Measurements from ENCODE around the gene CGB5. TPM values are rescaled to one million over a fixed set of nuclear protein-coding genes. Genes with fewer than 3 reads are reported as not detected.
A peak's percentile ranks its signal among the peaks of the same experiment; 100 is the strongest.
"Not testable (repeated sequence)": the region's sequence is repeated elsewhere in the genome, so short reads cannot be mapped to it uniquely, and the experiment has no call there.

Gene CGB5
- polyA plus RNA-seq, 2 of the 4 experiments (the other 2 are of a cell fraction) = 0.23 to 0.53 TPM

DNA sequence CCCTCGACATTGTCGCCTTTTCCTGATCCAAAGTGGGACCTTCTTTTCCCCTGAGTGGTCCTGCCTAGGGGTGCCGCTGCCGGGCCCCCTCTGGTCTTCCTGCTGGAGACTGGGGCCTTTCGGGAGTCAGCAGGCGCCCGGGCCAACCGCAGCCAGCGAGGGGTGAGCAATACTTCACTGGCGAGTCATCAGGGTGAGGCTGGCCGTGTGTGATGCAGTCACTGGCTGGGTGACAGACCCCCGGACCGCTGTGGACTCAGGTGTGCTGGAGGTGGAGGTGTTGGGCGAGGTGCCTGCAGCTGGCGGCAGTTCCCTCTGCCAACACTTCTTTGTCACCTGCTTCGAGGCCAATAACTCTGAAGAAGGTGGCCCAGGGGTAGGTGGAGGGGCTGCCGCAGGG, 1.5 kb upstream of the CGB5 start:
- Histone ChIP-seq H3K4me3 (no peak overlapping the region), H3K4me1 (peaks cover 32% of the 10 kb centered on the region), H3K9me3 (no peaks in the 10 kb centered on the region), H3K27ac (peak overlapping the region; percentile 21 to 65; a peak in 4 of 6 replicates), H3K4me2 (peak overlapping the region; percentile 24; the same call in 2 of the 3 replicates)
- ATAC-seq (0 out of 6 replicates have a peak, but pooled peaks of 1 of the 2 experiments have one; percentile 20), DNase-seq (ENCODE audit: low read depth in 1 of 2, low spot score in 1 of 2) (peak in 1 of 2 experiments; percentile 35), FAIRE-seq (no peak)
- ChIA-PET CTCF (no interaction called here), POLR2A (no interaction called here)
- 38% methylated on average over 17 of the region's 17 CpGs for WGBS (ENCODE audit: missing lambda C conversion rate)
- TF ChIP-seq FOSL2 (IDR thresholded peaks at IDR 0.05) = no peak
- peak; percentile 31; the same call in 1 of the 2 replicates for TF ChIP-seq FOSL2 (CRISPR knock-in tag; IDR thresholded peaks at IDR 0.05)
- TF ChIP-seq RCOR1 (IDR thresholded peaks at IDR 0.05; ENCODE audit: low read depth, low read length) = no peak
- TF ChIP-seq EHMT2 (IDR thresholded peaks at IDR 0.05; ENCODE audit: low read depth) = no peak

DNA sequence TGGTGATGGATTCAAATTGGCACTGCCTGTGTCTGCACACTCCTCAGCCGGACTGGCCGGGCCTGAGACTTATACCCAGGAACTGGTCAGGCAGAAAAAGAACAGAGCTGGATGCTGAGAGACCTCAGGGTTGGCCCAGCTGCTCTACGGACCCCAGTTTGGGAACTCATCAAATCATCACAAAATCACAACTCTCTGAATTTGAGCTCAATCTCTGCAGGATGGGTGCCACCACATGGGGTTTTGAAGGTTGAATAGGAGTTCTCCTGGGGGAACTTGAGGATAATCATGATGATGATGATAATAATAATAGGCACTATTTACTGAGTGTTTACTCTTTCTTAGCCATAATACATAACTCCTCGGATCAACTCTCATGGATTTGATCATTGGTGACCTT, 982 bp upstream of the CGB5 start:
- 70% methylated on average over 1 of the region's 4 CpGs for WGBS (ENCODE audit: missing lambda C conversion rate)
- DNase-seq (ENCODE audit: low read depth in 1 of 2, low spot score in 1 of 2); FAIRE-seq; H3K4me3 ChIP-seq; CTCF ChIA-PET; POLR2A ChIA-PET; H3K9me3 ChIP-seq; ATAC-seq: not testable (repeated sequence)
- H3K4me2 ChIP-seq = peak overlapping the region; percentile 24; the same call in 1 of the 3 replicates
- H3K4me1 ChIP-seq = peaks cover 32% of the 10 kb centered on the region
- peak overlapping the region in 1 of 2 experiments; percentile 65; a peak in 3 of 6 replicates for H3K27ac ChIP-seq

DNA sequence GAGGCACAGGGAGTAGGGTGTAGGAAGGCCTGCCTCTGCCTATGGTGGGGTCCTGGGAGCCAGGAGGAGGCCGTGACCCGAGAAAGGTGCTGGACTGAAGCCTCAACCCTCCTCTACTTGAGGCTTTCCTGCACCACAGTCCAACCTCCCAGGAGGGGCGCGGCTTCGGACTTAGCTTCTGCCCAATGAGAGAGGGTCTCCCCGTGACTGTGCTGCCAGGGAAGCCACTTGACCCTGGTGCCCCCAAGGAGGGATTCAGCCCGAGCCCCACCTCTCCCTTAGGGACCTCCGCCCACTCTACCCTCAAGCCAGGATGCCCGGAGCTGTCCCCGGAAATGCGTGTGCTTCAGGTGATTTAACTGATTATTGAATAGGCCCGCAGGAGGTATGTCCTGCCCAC, 5.4 kb downstream of the CGB5 start, which contains the start of gene CGB8:
TSS of gene CGB8 (minus strand) at position 101 of the 400 bp plus-strand sequence. CDS start 372 bp downstream, outside the sequence.
- POLR2A ChIA-PET; H3K4me1 ChIP-seq; H3K9me3 ChIP-seq; H3K4me2 ChIP-seq; DNase-seq (ENCODE audit: low read depth in 1 of 2, low spot score in 1 of 2); FAIRE-seq; CTCF ChIA-PET; ATAC-seq; H3K4me3 ChIP-seq: not testable (repeated sequence)
- peak within 1 kb of the TSS in 1 of 2 experiments; percentile 41; a peak in 2 of 6 replicates for H3K27ac ChIP-seq
- 83% methylated on average over 12 of the region's 12 CpGs for WGBS (ENCODE audit: missing lambda C conversion rate)

DNA sequence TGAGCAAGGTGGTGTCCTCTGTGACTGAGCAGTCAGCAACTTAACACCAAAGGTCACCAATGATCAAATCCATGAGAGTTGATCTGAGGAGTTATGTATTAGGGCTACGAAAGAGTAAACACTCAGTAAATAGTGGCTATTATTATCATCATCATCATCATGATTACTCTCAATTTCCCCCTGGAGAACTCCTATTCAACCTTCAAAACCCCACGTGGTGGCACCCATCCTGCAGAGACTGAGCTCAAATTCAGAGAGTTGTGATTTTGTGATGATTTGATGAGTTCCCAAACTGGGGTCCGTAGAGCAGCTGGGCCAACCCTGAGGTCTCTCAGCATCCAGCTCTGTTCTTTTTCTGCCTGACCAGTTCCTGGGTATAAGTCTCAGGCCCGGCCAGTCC, 6.2 kb downstream of the CGB5 start:
- FAIRE-seq; POLR2A ChIA-PET; H3K4me1 ChIP-seq; ATAC-seq; DNase-seq (ENCODE audit: low read depth in 1 of 2, low spot score in 1 of 2); H3K9me3 ChIP-seq; H3K4me3 ChIP-seq; CTCF ChIA-PET: not testable (repeated sequence)
- 91% methylated on average over 3 of the region's 4 CpGs for WGBS (ENCODE audit: missing lambda C conversion rate)
- Histone ChIP-seq H3K27ac (peak overlapping the region in 1 of 2 experiments; percentile 85; a peak in 2 of 6 replicates), H3K4me2 (peak overlapping the region; percentile 57; the same call in 1 of the 3 replicates)

DNA sequence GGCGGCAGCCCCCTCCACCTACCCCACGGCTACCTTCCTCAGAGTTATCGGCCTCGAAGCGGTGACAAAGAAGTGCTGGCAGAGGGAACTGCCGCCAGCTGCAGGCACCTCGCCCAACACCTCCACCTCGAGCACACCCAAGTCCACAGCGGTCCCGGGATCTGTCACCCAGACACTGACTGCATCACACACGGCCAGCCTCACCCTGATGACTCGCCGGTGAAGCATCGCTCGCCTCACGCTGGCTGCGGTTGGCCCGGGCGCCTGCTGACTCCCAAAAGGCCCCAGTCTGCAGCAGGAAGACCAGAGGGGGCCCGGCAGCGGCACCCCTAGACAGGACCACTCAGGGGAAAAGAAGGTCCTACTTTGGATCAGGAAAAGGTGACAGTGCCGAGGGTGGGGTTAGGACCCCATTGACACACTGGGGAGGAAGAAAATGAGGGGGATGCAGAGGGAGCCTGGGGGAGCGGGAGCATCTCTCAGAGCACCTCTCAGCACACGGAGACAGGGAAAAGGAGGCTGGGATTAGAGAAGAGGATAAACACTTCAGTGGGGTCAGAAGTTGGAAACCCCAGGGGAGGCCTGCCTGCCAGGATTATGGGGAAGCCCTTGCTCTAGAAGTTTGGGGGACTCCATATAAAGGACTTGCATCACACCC, 6.9 kb downstream of the CGB5 start:
- POLR2A ChIA-PET; H3K9me3 ChIP-seq; FAIRE-seq; H3K4me3 ChIP-seq; H3K4me1 ChIP-seq; TF ChIP-seq FOSL2 (IDR thresholded peaks at IDR 0.05): not testable (repeated sequence)
- peak overlapping the region; percentile 57 for H3K4me2 ChIP-seq
- CTCF ChIA-PET = interaction anchor here (1.7 kb wide), 1 partner anchor 57 kb away, joined by 5 read pairs; the partner anchor contains the start of genes GYS1 and RUVBL2
- TF ChIP-seq, protein P1, sequence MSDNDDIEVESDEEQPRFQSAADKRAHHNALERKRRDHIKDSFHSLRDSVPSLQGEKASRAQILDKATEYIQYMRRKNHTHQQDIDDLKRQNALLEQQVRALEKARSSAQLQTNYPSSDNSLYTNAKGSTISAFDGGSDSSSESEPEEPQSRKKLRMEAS (IDR thresholded peaks at IDR 0.05) = peak; percentile 84
- TF ChIP-seq JUNB (IDR thresholded peaks at IDR 0.05) (peak; percentile 31; the same call in 1 of the 2 replicates), FOSL2 (CRISPR knock-in tag; IDR thresholded peaks at IDR 0.05) (peak; percentile 73)
- TF ChIP-seq, protein P2, sequence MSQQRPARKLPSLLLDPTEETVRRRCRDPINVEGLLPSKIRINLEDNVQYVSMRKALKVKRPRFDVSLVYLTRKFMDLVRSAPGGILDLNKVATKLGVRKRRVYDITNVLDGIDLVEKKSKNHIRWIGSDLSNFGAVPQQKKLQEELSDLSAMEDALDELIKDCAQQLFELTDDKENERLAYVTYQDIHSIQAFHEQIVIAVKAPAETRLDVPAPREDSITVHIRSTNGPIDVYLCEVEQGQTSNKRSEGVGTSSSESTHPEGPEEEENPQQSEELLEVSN (IDR thresholded peaks at IDR 0.05; ENCODE audit: borderline replicate concordance, low read depth) = peak; percentile 71
- TF ChIP-seq, protein P3, sequence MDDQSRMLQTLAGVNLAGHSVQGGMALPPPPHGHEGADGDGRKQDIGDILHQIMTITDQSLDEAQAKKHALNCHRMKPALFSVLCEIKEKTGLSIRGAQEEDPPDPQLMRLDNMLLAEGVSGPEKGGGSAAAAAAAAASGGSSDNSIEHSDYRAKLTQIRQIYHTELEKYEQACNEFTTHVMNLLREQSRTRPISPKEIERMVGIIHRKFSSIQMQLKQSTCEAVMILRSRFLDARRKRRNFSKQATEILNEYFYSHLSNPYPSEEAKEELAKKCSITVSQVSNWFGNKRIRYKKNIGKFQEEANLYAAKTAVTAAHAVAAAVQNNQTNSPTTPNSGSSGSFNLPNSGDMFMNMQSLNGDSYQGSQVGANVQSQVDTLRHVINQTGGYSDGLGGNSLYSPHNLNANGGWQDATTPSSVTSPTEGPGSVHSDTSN (IDR thresholded peaks at IDR 0.05) = 0 out of 2 replicates have a peak, but pooled peaks have one; percentile 41
- ATAC-seq = peak; percentile 86 to 95
- DNase-seq (ENCODE audit: low read depth in 1 of 2, low spot score in 1 of 2) = peak; percentile 69 to 79
- H3K27ac ChIP-seq = peak overlapping the region; percentile 43 to 85; a peak in 5 of 6 replicates
- WGBS (ENCODE audit: missing lambda C conversion rate) = 23% methylated on average over 23 of the region's 24 CpGs

Data from A549 (cell line).